HCT116 (cell line): ENCODE results near the gene AP1B1.

ENCODE experiments used
- CTCF ChIP-seq, 3 experiments: fragments of 200-600 bp in 1 of 3; sonication (generic) in 1 of 3; IDR thresholded peaks in 2 of 3; conservative IDR thresholded peaks in 1 of 3; 2 replicates each; pipeline ENCODE4 v1.5.1; 2012 to 2017; ENCODE audit warnings: low read depth in 2 of 3, low read length in 2 of 3, antibody characterized with exemption in 1 of 3, borderline replicate concordance in 1 of 3, control low read depth in 1 of 3, mild to moderate bottlenecking in 1 of 3, mixed read lengths in 1 of 3, mixed run types in 1 of 3, moderate library complexity in 1 of 3; ENCODE audit not compliant: insufficient read depth in 1 of 3
- EGR1 ChIP-seq: IDR thresholded peaks from 2 replicates; pipeline ENCODE4 v1.6.1; 2012; ENCODE audit warnings: low read depth
- FOSL1 ChIP-seq: IDR thresholded peaks from 2 replicates; pipeline ENCODE4 v1.6.1; 2012; ENCODE audit warnings: low read depth
- POLR2A ChIP-seq: IDR thresholded peaks from 2 replicates; pipeline ENCODE4 v1.7.0; 2011; ENCODE audit warnings: borderline replicate concordance; ENCODE audit not compliant: insufficient read depth, insufficient read length; ENCODE audit errors: extremely low read depth
- POLR2AphosphoS5 ChIP-seq: IDR thresholded peaks from 2 replicates; pipeline ENCODE4 v1.6.1; 2011; ENCODE audit warnings: mild to moderate bottlenecking, low read depth, low read length, moderate library complexity
- SP1 ChIP-seq: IDR thresholded peaks from 2 replicates; pipeline ENCODE4 v1.6.1; 2012; ENCODE audit warnings: low read depth
- SRF ChIP-seq: IDR thresholded peaks from 2 replicates; pipeline ENCODE4 v1.6.1; 2012; ENCODE audit warnings: low read depth
- ZNF274 ChIP-seq: fragments of 200-500 bp; sonication (Bioruptor generic); IDR thresholded peaks from 2 replicates; pipeline ENCODE4 v1.6.1; 2014; ENCODE audit warnings: mild to moderate bottlenecking, low read depth, low read length, inconsistent platforms

GRCh38 chr22:29343313-29343805, 45.0 kb downstream of the AP1B1 start:
- no peak for TF ChIP-seq CTCF (IDR thresholded peaks at IDR 0.05 in 2 of 3, conservative IDR thresholded peaks at IDR 0.05 in 1 of 3; ENCODE audit: borderline replicate concordance in 1 of 3, insufficient read depth in 1 of 3, low read depth in 2 of 3, low read length in 2 of 3)
- TF ChIP-seq ZNF274 = no peak
- no peak for TF ChIP-seq POLR2A
- no peak for TF ChIP-seq EGR1
- no peak for TF ChIP-seq POLR2AphosphoS5
- TF ChIP-seq SP1 = no peak
- no peak for TF ChIP-seq SRF
- TF ChIP-seq FOSL1 = no peak
